A204.1 (cell line): ENCODE results near the gene CARD14.
"Not testable (repeated sequence)": the region's sequence is repeated elsewhere in the genome, so short reads cannot be mapped to it uniquely, and the experiment has no call there.

Source experiments
- FAIRE-seq: peaks from 2 replicates; lab custom pipeline; 2012; peaks lifted over from hg19 to GRCh38; lab: Jason Lieb, UNC

Gene CARD14

GRCh38 chr17:80227156-80227555, 57.3 kb downstream of the CARD14 start:
- no peak for FAIRE-seq

DNA sequence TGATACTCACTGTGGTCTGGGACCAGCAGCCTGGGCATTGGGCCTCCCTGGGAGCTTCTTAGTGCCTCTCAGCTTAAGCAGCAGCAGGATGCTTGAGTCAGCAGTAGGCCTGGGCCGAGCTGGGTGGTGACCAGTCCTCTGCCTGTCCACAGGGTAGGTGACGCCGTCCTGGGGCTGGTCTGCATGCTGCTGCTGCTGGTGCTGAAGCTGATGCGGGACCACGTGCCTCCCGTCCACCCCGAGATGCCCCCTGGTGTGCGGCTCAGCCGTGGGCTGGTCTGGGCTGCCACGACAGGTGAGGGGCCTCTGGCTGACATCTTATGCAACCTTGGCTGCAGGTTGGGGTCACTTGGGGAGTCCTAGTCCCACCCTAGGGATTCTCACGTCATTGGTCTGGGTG, 57.8 kb downstream of the CARD14 start:
- FAIRE-seq, result no peak

DNA sequence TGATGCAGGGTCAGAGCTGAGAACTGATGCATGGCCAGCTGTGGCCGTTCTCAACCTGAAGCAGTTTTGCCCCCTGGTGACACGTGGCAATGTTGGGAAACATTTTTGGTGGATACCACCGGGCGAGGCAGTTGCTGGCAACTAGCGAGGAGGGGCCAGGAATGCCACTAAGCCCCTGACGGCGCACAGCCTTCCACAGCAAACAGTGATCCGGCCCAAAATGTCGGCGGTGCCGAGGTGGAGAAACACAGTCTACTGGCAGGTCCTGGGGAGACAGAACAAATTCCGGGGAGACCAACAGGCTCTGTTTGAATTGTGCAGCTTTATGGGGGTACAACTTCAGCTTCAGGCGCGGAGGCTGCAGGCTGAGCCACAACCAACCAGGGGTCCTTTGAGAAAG, 58.6 kb downstream of the CARD14 start:
- no peak for FAIRE-seq

DNA sequence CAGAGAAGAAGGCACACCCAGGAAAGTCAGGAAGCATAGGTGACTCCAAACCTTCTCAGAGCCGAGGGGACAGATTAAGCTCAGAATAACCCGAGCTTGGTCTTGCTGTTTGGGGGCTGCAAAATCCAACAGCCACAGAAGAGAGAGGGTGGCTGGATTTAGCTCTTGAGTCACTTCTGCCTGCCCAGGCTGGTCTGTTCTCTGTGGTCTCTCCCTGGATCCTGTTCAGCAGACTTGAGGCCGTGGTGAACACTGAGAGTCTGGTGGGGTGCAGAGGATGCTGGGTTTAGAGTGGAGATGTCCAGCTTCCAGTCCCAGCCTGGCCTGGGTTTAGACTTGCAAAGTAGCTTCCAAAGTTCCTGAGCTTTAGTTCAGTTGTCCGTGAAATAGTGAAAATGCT, 59.2 kb downstream of the CARD14 start:
- no peak for FAIRE-seq

GRCh38 chr17:80232438-80232837, 62.6 kb downstream of the CARD14 start:
- FAIRE-seq, result no peak

GRCh38 chr17:80233202-80233601, 63.4 kb downstream of the CARD14 start:
- no peak for FAIRE-seq

DNA sequence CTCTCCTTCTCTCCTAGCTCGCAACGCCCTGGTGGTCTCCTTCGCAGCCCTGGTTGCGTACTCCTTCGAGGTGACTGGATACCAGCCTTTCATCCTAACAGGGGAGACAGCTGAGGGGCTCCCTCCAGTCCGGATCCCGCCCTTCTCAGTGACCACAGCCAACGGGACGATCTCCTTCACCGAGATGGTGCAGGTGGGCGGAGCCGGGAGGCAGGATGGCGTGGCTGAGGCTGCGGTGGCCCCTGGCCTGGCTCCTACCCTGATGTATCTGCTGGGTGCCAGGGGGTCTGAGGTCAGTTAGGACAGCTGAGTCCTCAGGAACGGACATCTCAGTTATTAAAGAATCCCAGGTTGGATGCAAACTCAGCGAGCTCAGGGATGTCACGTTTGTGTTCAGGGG, 67.1 kb downstream of the CARD14 start:
- FAIRE-seq, result no peak

DNA sequence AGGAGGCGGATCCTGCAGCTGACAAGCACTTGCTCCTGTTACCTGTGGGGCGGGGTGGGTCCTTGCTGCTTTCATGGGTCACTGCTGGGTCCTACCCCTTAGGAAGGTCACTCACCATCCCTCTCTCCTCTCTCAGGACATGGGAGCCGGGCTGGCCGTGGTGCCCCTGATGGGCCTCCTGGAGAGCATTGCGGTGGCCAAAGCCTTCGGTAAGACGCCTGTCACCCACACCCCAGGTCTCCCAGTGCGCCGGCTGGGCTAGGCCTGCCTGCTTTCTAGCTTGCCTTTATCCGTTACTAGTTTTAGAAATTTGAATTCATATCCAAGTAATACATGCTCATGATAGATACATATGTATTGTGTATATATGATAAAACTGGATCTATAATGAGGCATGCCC, 67.6 kb downstream of the CARD14 start:
- no peak for FAIRE-seq

DNA sequence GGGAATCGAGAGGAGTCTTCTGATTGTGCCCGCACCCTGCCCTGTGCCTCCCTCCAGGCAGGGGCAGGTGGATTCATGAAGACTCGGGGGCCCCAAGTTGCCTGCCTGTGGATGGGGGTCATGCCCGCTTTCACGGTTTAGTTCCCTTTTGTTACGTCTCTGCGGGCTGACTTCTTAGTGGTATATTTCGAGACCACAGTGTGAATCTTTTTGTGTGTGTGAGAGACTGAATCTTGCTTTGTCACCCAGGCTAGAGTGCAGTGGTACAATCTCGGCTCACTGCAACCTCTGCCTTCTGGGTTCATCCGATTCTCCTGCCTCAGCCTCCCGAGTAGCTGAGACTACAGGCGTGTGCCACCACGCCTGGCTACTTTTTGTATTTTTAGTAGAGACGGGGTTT, 72.7 kb downstream of the CARD14 start:
- FAIRE-seq, result no peak

DNA sequence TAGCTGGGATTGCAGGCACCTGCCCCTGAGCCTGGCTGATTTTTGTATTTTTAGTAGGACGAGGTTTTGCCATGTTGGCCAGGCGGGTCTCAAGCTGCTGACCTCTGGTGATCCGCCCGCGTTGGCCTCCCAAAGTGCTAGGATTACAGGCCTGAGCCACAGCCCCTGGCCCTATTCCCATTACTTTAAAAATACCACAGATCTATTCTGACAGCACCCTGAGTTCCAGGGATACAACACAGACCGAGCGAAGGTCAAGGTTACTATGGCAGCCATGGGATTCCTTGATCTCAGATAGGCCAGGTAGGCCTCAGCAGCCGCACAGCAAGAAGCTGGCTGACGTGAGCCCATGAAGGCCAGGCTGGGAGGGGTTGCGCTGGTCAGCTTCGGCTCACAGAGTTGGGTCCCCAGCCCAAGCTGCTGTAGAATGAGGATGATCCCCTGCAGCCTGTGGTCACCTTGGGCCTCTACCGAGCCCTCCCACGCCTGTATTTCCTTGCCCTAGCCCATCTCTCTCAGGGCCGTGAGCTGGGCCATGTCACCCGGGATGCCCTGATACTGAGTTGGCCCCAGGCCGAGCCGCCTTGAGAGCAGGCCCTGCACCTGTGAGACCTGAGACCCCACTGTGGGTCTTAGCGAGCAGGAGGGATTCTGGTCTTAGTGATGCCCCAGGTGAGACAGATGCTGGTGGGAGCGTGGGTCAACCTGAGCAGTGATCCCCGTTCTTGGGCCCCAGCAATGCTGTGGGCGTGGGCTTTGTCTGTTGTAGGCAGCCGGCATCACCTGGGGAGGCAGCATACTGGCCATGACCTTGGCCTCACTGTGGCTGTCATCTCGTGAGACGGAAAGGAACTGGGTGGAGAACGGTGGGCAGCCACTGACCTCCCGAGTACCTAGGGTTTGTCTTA, 74.0 kb downstream of the CARD14 start:
- no peak for FAIRE-seq

GRCh38 chr17:80244448-80244847, 74.6 kb downstream of the CARD14 start:
- FAIRE-seq, result not testable (repeated sequence)

DNA sequence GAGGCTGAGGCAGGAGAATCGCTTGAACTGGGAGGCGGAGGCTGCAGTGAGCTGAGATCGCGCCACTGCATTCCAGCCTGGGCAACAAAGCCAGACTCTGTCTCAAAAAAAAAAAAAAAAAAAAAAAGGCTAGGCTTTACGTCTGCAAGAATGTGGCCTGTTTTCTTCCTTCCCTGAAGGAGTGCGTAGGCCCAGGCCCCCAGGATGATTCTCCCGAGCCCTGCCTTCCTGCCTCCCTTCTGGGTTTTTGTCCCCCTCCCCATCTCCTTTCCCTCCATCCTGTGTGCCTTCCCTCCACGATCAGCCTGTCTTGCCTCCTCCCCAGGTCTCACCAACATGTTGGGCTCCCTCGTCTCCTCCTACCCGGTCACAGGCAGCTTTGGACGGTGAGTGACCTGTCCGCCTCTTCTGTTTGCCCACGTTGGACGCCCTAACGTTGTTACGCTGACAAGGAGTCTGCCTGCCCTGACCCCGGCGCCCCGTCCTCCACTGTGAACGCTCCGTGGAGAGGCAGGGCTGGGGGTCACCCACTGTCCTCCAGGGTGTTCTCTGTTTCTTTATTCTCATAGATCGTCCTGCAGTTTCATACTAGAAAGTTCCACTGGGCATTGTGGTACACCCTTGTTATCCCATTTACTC, 75.2 kb downstream of the CARD14 start:
- FAIRE-seq, result no peak

DNA sequence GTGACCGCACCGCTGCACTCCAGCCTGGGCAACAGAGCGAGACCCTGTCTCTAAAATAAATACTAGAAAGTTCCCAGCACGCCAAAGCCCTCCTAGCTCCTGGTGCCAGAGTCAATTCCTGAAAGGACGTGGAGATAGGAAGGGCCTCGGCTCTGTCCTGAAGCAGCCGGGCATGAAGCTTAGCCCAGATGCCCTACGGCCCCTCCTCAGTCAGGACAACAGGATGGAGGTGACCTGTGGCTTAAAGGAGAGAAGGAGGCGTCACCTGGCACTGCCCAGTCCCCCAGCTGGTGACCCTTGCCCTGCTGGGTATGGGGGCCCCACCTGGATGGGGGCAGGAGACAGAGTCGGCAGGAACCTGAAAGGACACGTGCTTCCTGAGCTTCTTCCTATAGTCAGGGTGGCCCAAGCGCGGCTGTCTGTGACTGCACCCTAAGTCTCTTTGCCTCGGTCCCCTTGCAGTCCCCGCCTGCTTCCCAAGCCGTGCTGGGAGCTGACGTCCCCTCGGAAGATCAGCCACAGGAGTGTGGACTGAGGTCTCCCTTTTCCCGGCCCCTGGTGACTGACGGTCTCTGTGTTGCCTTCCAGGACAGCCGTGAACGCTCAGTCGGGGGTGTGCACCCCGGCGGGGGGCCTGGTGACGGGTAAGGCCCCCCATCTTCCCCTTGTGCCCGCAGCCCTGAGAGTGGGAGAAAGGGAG, 75.9 kb downstream of the CARD14 start:
- no peak for FAIRE-seq

- no peak for FAIRE-seq
Observed at GRCh38 chr17:80246266-80246681, 76.4 kb downstream of the CARD14 start.

DNA sequence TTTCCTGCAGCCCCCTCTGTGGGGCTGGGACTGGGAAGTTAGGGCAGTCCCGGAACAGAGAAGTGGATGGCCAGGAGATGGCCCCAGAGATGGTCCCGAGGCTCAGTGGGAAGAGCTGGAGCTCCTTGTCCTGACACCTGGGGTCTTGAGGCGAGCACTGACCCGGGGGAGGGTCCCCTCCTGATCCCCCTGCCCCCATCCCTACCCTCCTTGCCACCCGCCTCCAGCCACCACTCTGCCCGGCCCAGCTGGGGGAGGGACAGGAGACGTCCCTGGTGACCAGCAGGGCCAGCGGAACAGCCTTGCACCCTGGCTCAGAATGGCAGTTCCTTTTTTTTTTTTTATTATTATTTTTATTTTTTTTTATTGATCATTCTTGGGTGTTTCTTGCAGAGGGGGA, 76.9 kb downstream of the CARD14 start:
- FAIRE-seq, result no peak

DNA sequence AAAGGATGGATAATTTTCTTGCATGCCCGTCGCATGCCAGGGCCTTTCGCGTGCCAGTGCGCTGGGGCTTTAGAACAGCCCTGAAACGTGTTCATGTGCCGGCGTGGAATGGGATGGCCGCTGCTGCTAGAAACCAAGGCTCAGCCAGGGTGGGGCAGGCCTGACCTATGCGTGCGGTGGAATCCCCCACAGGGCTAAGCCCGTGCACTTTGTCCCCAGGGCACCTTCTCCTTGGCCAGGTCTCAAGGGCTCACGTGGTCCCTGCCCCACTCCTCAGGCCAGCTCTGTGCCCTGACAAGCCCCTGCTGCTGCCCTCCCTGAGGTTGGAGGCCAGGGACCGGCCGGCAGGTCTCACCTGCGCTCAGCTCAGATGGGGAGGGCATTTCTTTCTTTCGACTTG, 77.7 kb downstream of the CARD14 start:
- FAIRE-seq, result no peak

DNA sequence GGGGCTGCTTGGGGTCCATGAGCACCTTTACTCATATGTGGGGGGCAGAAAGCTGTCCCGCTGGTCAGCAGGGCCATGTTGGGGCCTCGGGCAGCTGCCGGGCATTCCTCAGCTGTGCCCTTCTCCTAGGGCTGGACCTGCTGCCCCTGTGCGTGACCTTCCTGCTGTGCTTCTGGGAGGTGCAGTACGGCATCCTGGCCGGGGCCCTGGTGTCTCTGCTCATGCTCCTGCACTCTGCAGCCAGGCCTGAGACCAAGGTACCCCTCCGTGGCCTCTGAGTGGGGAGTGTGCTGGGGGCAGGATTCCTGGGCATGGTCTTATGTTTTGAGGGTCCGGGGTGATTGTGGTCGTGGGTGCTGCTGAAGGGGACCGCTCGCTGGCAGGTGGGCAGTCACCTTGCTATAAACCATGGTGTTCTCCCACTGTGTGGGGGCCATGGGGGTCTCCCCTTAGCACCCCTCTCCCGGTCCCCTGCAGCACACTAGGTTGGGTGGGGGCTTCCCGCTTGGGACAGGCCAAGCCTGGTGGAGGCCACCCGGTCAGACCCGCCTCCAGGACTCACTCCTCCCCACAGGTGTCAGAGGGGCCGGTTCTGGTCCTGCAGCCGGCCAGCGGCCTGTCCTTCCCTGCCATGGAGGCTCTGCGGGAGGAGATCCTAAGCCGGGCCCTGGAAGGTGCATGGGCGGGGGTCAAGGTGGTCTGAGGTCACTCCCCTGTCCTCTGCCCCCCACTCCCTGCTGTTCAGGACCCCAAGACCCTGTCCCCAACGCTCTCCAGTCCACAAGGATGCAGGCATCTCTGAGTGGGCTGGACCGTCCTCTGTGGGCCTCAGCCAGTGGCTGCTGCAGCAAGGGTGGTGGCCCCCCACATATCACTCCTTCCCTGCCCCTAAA, 78.4 kb downstream of the CARD14 start:
- FAIRE-seq, result no peak

- no peak for FAIRE-seq
Observed at GRCh38 chr17:80248894-80249710, 79.3 kb downstream of the CARD14 start.

DNA sequence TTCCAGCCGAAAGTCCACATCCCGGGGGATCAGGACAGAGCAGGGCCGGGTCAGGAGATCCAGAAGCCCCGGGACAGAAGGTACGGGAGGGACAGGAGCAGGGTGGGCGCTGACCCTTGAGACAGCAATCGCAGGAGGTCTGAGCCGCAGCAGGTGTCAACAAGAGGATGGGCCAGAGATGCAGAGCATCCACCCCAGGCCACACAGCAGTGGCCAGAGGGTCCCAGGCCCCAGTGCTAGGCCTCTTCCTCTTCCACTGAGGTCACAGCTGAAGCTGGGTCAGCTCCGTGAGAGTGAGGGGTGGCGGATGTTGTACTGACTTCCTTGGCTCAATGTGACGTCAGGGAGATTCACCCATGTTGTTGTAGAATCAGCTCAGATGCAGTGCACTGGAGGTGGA, 82.1 kb downstream of the CARD14 start:
- no peak for FAIRE-seq

GRCh38 chr17:80252871-80253270, 83.0 kb downstream of the CARD14 start:
- FAIRE-seq, result no peak
